ENCODE measurements around the gene DACH2.
"Not testable (repeated sequence)": the region's sequence is repeated elsewhere in the genome, so short reads cannot be mapped to it uniquely, and the experiment has no call there.

Gene DACH2

GRCh38 chrX:86171366-86171765, 23.1 kb downstream of the DACH2 start:
- TF ChIP-seq EZH2phosphoT487 (IDR thresholded peaks at IDR 0.05; ENCODE audit: borderline replicate concordance) = no peak
- no peak; the same call in 1 of the 2 replicates for TF ChIP-seq CTCF (conservative IDR thresholded peaks at IDR 0.05; ENCODE audit: low read length)
- H2AFZ ChIP-seq (ENCODE audit: low read length) = no peak overlapping the region
- H3K36me3 ChIP-seq (ENCODE audit: insufficient read depth, low read length) = no peaks in the 10 kb centered on the region
- no peaks in the 10 kb centered on the region for H3F3A ChIP-seq (ENCODE audit: low read depth)
- no peaks in the 10 kb centered on the region for H3K4me1 ChIP-seq (ENCODE audit: insufficient read depth, low read length, poor library complexity, severe bottlenecking)
- H3K27me3 ChIP-seq (ENCODE audit: insufficient read depth, low read length, poor library complexity, severe bottlenecking) = no peaks in the 10 kb centered on the region
- H3K9me2 ChIP-seq (replicated peaks; ENCODE audit: low read depth, low read length) = no peaks in the 10 kb centered on the region
- no peak overlapping the region for H3K4me3 ChIP-seq (ENCODE audit: low read length, poor library complexity, severe bottlenecking)
- no peaks in the 10 kb centered on the region for H4K20me1 ChIP-seq (ENCODE audit: insufficient read depth, low read length, poor library complexity, severe bottlenecking)
- H3K9me3 ChIP-seq (ENCODE audit: insufficient read depth, low read depth, low read length) = no peaks in the 10 kb centered on the region
- no peaks in the 10 kb centered on the region for H3K79me2 ChIP-seq (ENCODE audit: insufficient read depth, low read length)
- no peak overlapping the region for H3K9ac ChIP-seq (ENCODE audit: low read depth, low read length, poor library complexity, severe bottlenecking)
- no peak overlapping the region for H3K4me2 ChIP-seq (ENCODE audit: low read depth, low read length, poor library complexity, severe bottlenecking)

DNA sequence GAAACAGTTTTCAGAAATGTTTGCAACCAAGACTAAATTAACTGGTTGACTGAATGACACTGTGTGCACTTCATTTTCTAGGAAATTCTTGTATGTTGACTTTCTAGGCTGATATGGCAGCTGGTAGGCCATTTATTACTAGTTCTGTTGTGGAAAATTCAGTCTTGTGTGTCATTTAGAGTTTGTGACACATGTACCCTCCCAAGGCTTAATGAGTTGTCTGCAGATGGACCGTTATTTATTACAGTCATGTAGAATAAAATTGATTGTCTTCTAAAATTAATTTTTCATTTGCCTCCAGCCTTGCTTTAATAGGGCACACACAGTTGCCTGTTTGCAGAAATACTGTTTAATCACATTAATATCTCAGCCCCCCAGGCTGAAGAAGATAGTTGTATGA, 30.7 kb downstream of the DACH2 start:
- no peaks in the 10 kb centered on the region for H4K20me1 ChIP-seq (ENCODE audit: insufficient read depth, low read length, poor library complexity, severe bottlenecking)
- TF ChIP-seq CTCF (conservative IDR thresholded peaks at IDR 0.05; ENCODE audit: low read length) = no peak
- H3K79me2 ChIP-seq (ENCODE audit: insufficient read depth, low read length) = no peaks in the 10 kb centered on the region
- no peaks in the 10 kb centered on the region for H3K27me3 ChIP-seq (ENCODE audit: insufficient read depth, low read length, poor library complexity, severe bottlenecking)
- H3F3A ChIP-seq (ENCODE audit: low read depth) = no peaks in the 10 kb centered on the region
- H3K9ac ChIP-seq (ENCODE audit: low read depth, low read length, poor library complexity, severe bottlenecking) = no peak overlapping the region
- H3K4me1 ChIP-seq (ENCODE audit: insufficient read depth, low read length, poor library complexity, severe bottlenecking) = no peaks in the 10 kb centered on the region
- H3K9me2 ChIP-seq (replicated peaks; ENCODE audit: low read depth, low read length) = no peaks in the 10 kb centered on the region
- H3K9me3 ChIP-seq (ENCODE audit: insufficient read depth, low read depth, low read length) = no peaks in the 10 kb centered on the region
- H3K4me2 ChIP-seq (ENCODE audit: low read depth, low read length, poor library complexity, severe bottlenecking) = no peak overlapping the region
- no peaks in the 10 kb centered on the region for H3K36me3 ChIP-seq (ENCODE audit: insufficient read depth, low read length)
- no peak overlapping the region for H3K4me3 ChIP-seq (ENCODE audit: low read length, poor library complexity, severe bottlenecking)
- no peak overlapping the region for H2AFZ ChIP-seq (ENCODE audit: low read length)

GRCh38 chrX:86181325-86181724, 33.1 kb downstream of the DACH2 start:
- not testable (repeated sequence) for H4K20me1 ChIP-seq (ENCODE audit: insufficient read depth, low read length, poor library complexity, severe bottlenecking); H3K36me3 ChIP-seq (ENCODE audit: insufficient read depth, low read length); H3K9me3 ChIP-seq (ENCODE audit: insufficient read depth, low read depth, low read length); H3K9me2 ChIP-seq (replicated peaks; ENCODE audit: low read depth, low read length); H3K9ac ChIP-seq (ENCODE audit: low read depth, low read length, poor library complexity, severe bottlenecking); H3K27me3 ChIP-seq (ENCODE audit: insufficient read depth, low read length, poor library complexity, severe bottlenecking); H3K4me3 ChIP-seq (ENCODE audit: low read length, poor library complexity, severe bottlenecking); H3K4me1 ChIP-seq (ENCODE audit: insufficient read depth, low read length, poor library complexity, severe bottlenecking); H3K4me2 ChIP-seq (ENCODE audit: low read depth, low read length, poor library complexity, severe bottlenecking); H2AFZ ChIP-seq (ENCODE audit: low read length); H3K79me2 ChIP-seq (ENCODE audit: insufficient read depth, low read length); H3F3A ChIP-seq (ENCODE audit: low read depth)

- Histone ChIP-seq H3F3A (ENCODE audit: low read depth) (no peaks in the 10 kb centered on the region), H3K4me1 (ENCODE audit: insufficient read depth, low read length, poor library complexity, severe bottlenecking) (no peaks in the 10 kb centered on the region), H3K9me3 (ENCODE audit: insufficient read depth, low read depth, low read length) (no peaks in the 10 kb centered on the region), H4K20me1 (ENCODE audit: insufficient read depth, low read length, poor library complexity, severe bottlenecking) (no peaks in the 10 kb centered on the region), H3K4me2 (ENCODE audit: low read depth, low read length, poor library complexity, severe bottlenecking) (no peak overlapping the region), H2AFZ (ENCODE audit: low read length) (no peak overlapping the region), H3K4me3 (ENCODE audit: low read length, poor library complexity, severe bottlenecking) (no peak overlapping the region), H3K9me2 (replicated peaks; ENCODE audit: low read depth, low read length) (no peaks in the 10 kb centered on the region), H3K79me2 (ENCODE audit: insufficient read depth, low read length) (no peaks in the 10 kb centered on the region), H3K36me3 (ENCODE audit: insufficient read depth, low read length) (no peaks in the 10 kb centered on the region), H3K27me3 (ENCODE audit: insufficient read depth, low read length, poor library complexity, severe bottlenecking) (no peaks in the 10 kb centered on the region), H3K9ac (ENCODE audit: low read depth, low read length, poor library complexity, severe bottlenecking) (no peak overlapping the region)
- TF ChIP-seq EZH2phosphoT487 (IDR thresholded peaks at IDR 0.05; ENCODE audit: borderline replicate concordance) (no peak), CTCF (conservative IDR thresholded peaks at IDR 0.05; ENCODE audit: low read length) (no peak)
These were observed 44.6 kb downstream of the DACH2 start for GRCh38 chrX:86192827-86193226.

All from Loucy (cell line).